ENCODE measurements around the gene MYPN. TPM values are rescaled to one million over a fixed set of nuclear protein-coding genes. Genes with fewer than 3 reads are reported as not detected.

MYPN gene
- polyA plus RNA-seq, 3 donors: 0.05 to 0.10 TPM; not detected in 1

GRCh38 chr10:68092512-68092911, 16.8 kb upstream of the MYPN start:
- DNase-seq: no peak

- DNase-seq: no peak
Measured at GRCh38 chr10:68095153-68095552, 14.1 kb upstream of the MYPN start.

GRCh38 chr10:68096913-68097516, 12.3 kb upstream of the MYPN start:
- no peak for DNase-seq

GRCh38 chr10:68099736-68100135, 9.6 kb upstream of the MYPN start:
- DNase-seq: no peak

- no peak for DNase-seq
Measured at GRCh38 chr10:68101066-68101465, 8.2 kb upstream of the MYPN start.

GRCh38 chr10:68103261-68103878, 5.9 kb upstream of the MYPN start:
- no peak for DNase-seq

- no peak for DNase-seq
Measured at GRCh38 chr10:68103901-68104300, 5.4 kb upstream of the MYPN start.

GRCh38 chr10:68105820-68106219, 3.5 kb upstream of the MYPN start:
- DNase-seq: no peak

- no peak for DNase-seq
Measured at GRCh38 chr10:68106656-68107055, 2.6 kb upstream of the MYPN start.

GRCh38 chr10:68107651-68108050, 1.6 kb upstream of the MYPN start:
- no peak for DNase-seq

GRCh38 chr10:68108051-68108450, 1.2 kb upstream of the MYPN start:
- DNase-seq: no peak

GRCh38 chr10:68108653-68109052, 635 bp upstream of the MYPN start:
- DNase-seq: no peak

- DNase-seq: no peak
Measured at GRCh38 chr10:68110027-68110426, 739 bp downstream of the MYPN start.

GRCh38 chr10:68111584-68111983, 2.3 kb downstream of the MYPN start:
- no peak for DNase-seq

- DNase-seq: no peak
Measured at GRCh38 chr10:68112837-68113236, 3.5 kb downstream of the MYPN start.

GRCh38 chr10:68118657-68119056, 9.4 kb downstream of the MYPN start:
- no peak for DNase-seq

GRCh38 chr10:68121020-68121743, 11.9 kb downstream of the MYPN start:
- no peak for DNase-seq

- no peak for DNase-seq
Measured at GRCh38 chr10:68121852-68122251, 12.6 kb downstream of the MYPN start.

GRCh38 chr10:68124718-68125117, 15.4 kb downstream of the MYPN start:
- DNase-seq: no peak

- DNase-seq: no peak
Measured at GRCh38 chr10:68125772-68126171, 16.5 kb downstream of the MYPN start.

GRCh38 chr10:68128015-68128414, 18.7 kb downstream of the MYPN start:
- DNase-seq: no peak

GRCh38 chr10:68132391-68132790, 23.1 kb downstream of the MYPN start:
- no peak for DNase-seq

- DNase-seq: no peak
Measured at GRCh38 chr10:68133523-68133922, 24.2 kb downstream of the MYPN start.
